Measurements from ENCODE around the gene RNF130. TPM values are rescaled to one million over a fixed set of nuclear protein-coding genes. Genes with fewer than 3 reads are reported as not detected.

Gene RNF130
- total RNA-seq, 1 donor from 2014 or later = 103 TPM

DNA sequence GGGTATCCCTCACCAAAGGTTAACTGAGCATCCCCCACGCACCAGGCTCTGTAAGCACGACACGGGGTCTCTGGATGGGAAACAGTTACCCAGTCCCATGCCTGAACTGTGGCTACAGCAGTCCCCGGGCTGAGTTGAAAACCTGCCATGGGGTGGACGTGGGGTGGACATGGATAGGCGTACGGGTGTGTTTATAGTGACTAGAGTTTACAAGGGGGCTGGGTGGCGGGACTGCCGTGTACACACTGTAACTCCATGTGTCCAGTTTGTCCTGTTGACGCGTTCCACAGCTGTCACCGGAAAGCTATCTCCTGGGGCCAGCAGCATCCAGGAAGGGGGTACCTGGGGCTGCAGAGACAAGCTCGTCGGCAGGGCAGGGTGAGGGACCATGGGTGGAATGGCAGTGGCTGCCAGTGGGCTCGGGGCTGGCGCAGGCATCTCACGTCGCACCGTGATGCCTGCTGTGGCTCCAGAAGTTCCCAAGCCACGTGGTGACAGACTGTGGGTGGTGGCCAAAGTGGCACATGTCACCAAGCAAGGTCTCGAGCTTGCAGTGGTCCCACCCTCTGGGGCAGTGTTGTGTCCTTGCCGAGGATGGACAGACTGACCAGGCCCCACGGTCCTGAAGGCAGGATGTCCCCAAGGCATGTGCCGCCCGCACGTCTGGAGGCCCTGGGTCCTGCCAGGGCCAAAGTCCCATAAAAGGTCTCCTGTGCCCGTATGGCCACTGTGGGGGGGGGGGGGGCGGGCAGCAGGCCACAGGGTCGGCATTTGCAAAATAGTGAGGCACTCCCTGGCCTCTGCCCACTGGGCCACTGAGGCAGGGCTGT is 29.3 kb upstream of the RNF130 start:
- no peak for TF ChIP-seq POLR2A (IDR thresholded peaks at IDR 0.05)
- TF ChIP-seq POLR2AphosphoS5 (IDR thresholded peaks at IDR 0.05; ENCODE audit: insufficient read depth in 1 of 2, low read depth in 1 of 2) = no peak
- intact Hi-C loops (cut with DNase I) = no loop called here

DNA sequence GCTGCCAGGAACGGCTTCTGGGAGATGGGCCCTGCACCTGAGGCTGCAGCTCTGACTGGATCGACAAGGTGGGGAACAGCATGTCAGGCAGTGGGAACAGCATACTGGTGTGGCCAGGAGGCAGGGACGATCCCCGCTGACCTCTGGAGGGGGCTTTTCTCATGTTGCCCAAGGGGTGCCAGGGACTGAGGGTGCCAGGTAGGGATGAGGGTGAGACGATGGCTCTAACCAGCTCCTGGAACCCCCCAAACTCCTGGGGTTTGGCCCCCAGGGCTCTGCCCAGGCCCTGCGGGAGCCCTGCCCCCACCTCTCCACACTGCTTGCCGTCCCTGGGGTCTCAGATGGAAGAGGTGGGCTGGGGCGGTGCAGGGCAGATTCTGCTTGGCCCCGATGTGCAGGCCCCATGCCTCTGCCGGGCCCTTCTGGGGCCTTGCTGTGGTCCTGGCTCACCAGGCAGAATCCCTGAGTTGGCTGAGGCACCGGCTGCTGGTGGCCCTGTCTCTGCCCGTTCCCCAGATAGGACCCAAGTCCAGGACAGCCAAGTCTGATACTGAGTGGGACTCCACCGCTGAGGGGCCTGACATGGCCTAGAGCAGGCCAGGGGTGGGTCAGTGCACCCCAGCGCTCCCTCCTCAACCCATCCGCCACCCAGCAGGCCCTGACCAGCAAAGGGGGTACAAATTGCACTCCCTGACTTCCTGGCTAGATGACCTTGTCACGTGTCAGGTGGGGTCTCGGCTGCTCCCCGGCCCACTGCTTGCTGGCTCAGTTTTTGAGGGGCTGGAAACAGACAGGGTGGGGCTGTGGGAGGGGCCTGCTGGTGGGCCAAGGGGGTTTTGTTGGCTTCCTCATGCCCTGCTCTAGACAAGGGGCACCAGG is 28.4 kb upstream of the RNF130 start:
- DNase-seq (ENCODE audit: extremely low spot score in 2 of 2) = no peak
- Histone ChIP-seq H3K4me3 (no peak overlapping the region), H3K27me3 (no peaks in the 10 kb centered on the region), H3K27ac (no peak overlapping the region), H3K36me3 (no peaks in the 10 kb centered on the region), H3K9me3 (no peaks in the 10 kb centered on the region), H3K4me1 (no peaks in the 10 kb centered on the region)
- TF ChIP-seq POLR2A (IDR thresholded peaks at IDR 0.05) (no peak), POLR2AphosphoS5 (IDR thresholded peaks at IDR 0.05; ENCODE audit: insufficient read depth in 1 of 2, low read depth in 1 of 2) (no peak)
- TF ChIP-seq, protein P1, sequence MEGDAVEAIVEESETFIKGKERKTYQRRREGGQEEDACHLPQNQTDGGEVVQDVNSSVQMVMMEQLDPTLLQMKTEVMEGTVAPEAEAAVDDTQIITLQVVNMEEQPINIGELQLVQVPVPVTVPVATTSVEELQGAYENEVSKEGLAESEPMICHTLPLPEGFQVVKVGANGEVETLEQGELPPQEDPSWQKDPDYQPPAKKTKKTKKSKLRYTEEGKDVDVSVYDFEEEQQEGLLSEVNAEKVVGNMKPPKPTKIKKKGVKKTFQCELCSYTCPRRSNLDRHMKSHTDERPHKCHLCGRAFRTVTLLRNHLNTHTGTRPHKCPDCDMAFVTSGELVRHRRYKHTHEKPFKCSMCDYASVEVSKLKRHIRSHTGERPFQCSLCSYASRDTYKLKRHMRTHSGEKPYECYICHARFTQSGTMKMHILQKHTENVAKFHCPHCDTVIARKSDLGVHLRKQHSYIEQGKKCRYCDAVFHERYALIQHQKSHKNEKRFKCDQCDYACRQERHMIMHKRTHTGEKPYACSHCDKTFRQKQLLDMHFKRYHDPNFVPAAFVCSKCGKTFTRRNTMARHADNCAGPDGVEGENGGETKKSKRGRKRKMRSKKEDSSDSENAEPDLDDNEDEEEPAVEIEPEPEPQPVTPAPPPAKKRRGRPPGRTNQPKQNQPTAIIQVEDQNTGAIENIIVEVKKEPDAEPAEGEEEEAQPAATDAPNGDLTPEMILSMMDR (IDR thresholded peaks at IDR 0.05) = no peak
- intact Hi-C loops (cut with DNase I) = no loop called here

More for the DNA sequence above, 29.3 kb upstream of the RNF130 start:
- no peak overlapping the region for H3K4me3 ChIP-seq
- H3K27me3 ChIP-seq = no peaks in the 10 kb centered on the region
- no peaks in the 10 kb centered on the region for H3K4me1 ChIP-seq
- H3K27ac ChIP-seq = no peak overlapping the region
- no peak for DNase-seq (ENCODE audit: extremely low spot score in 2 of 2)
- no peaks in the 10 kb centered on the region for H3K36me3 ChIP-seq
- no peaks in the 10 kb centered on the region for H3K9me3 ChIP-seq

DNA sequence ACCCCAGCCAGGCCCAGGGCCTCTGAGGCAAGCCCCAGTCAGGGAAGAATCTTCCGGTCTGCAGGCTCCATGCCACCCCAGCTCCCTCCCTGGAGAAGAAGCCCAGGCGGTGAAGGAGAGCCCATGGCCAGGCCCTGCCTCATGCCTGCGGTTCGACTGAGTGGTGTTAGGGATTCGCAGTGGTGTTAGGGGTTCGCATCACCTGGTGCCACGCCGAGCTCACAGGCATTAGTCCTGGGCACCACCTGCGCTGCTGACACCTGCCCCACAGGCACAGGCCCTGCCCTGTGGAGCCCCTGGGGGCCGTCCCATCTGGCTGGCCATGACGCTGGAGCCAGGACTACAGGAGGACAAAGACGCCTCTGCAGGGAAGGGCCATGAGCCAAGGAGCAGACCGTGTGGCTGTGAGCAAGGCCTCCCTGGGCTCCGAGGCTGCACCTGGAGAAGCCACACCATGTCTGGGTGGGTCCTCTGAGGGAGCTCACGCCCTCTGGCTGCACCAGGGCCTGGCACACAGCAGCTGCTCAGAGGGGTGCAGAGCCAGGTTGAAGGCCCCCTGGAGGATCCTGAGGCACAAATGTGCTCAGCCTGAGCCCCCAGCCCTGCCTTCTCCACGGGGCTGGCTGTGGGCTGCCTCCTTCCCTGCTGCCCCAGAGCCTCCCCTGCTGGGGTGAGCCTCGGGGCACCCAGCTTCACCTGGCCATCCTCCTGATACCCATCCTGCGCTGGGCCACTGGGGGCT is 27.6 kb upstream of the RNF130 start:
- H3K4me3 ChIP-seq = no peak overlapping the region
- DNase-seq (ENCODE audit: extremely low spot score in 2 of 2) = no peak
- no peak for TF ChIP-seq POLR2A (IDR thresholded peaks at IDR 0.05)
- TF ChIP-seq POLR2AphosphoS5 (IDR thresholded peaks at IDR 0.05; ENCODE audit: insufficient read depth in 1 of 2, low read depth in 1 of 2) = no peak
- TF ChIP-seq, protein P1 (IDR thresholded peaks at IDR 0.05) = no peak

DNA sequence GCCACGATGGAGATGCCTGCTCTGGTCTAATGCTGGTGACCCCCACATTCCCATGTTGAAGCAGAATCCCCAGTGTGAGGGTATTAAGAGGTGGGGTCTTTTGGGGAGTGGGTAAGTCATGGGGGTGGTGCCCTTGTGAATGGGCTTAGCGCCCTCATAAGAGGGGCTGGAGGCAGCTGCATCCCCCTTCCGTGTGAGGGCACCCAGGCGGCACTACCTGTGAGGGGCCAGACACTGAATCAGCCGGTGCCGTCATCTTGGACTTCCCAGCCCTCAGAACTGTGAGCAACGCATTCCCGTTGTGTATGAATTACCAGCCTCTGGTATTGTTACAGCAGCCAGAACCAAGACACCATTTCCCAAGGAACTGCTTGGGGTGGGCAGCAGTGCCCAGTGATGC is 27.0 kb upstream of the RNF130 start:
- Histone ChIP-seq H3K27ac (no peak overlapping the region), H3K4me1 (no peaks in the 10 kb centered on the region), H3K27me3 (no peaks in the 10 kb centered on the region), H3K9me3 (no peaks in the 10 kb centered on the region), H3K36me3 (no peaks in the 10 kb centered on the region), H3K4me3 (no peak overlapping the region)
- intact Hi-C loops (cut with DNase I) = no loop called here
- TF ChIP-seq, protein P1 (IDR thresholded peaks at IDR 0.05) = no peak
- TF ChIP-seq POLR2A (IDR thresholded peaks at IDR 0.05) (no peak), POLR2AphosphoS5 (IDR thresholded peaks at IDR 0.05; ENCODE audit: insufficient read depth in 1 of 2, low read depth in 1 of 2) (no peak)
- no peak for DNase-seq (ENCODE audit: extremely low spot score in 2 of 2)

More for the DNA sequence above, 27.6 kb upstream of the RNF130 start:
- intact Hi-C loops (cut with DNase I) = no loop called here
- no peak overlapping the region for H3K27ac ChIP-seq
- H3K27me3 ChIP-seq = no peaks in the 10 kb centered on the region
- no peaks in the 10 kb centered on the region for H3K36me3 ChIP-seq
- H3K4me1 ChIP-seq = no peaks in the 10 kb centered on the region
- H3K9me3 ChIP-seq = no peaks in the 10 kb centered on the region

DNA sequence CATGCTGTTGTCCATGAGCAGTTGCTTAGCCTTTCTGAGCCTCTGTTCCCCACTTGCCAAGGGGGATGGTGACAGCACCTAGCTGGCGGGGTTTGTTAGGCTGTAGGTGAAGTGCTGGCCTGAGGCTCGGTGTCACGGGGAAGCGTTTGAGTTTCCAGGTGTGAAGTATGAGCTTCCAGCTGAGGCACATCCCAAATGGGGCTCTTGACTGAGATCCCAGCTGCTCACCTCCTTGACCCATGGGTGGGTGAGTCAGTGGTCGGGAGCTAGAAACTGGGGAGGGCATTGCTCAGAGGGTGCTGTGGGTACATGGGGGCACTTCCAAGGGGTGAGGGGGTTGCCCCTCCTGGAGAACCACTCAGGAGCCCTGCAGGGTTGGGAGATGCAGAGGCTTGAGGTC is 26.4 kb upstream of the RNF130 start:
- intact Hi-C loops (cut with DNase I) = no loop called here
- no peak overlapping the region for H3K27ac ChIP-seq
- H3K4me3 ChIP-seq = no peak overlapping the region
- H3K9me3 ChIP-seq = no peaks in the 10 kb centered on the region
- DNase-seq (ENCODE audit: extremely low spot score in 2 of 2) = no peak
- H3K4me1 ChIP-seq = no peaks in the 10 kb centered on the region
- TF ChIP-seq POLR2AphosphoS5 (IDR thresholded peaks at IDR 0.05; ENCODE audit: insufficient read depth in 1 of 2, low read depth in 1 of 2) = no peak
- TF ChIP-seq, protein P1 (IDR thresholded peaks at IDR 0.05) = no peak
- no peak for TF ChIP-seq POLR2A (IDR thresholded peaks at IDR 0.05)
- H3K27me3 ChIP-seq = no peaks in the 10 kb centered on the region
- no peaks in the 10 kb centered on the region for H3K36me3 ChIP-seq

Data from vagina (tissue), 2 donors.